Stimulated activated naive CD8-positive, alpha-beta T cell treated with anti-CD3 and anti-CD28 coated beads, Interleukin-15, Interleukin-2, amounts not matched to agents 100 U/mL and 50 U/mL, for 24 hours (primary cell): ENCODE results near the gene COG4.
"Not testable (repeated sequence)": the region's sequence is repeated elsewhere in the genome, so short reads cannot be mapped to it uniquely, and the experiment has no call there.

Experiments used
- ATAC-seq: fragments of 150-1000 bp; cut with Tn5 transposase; one replicate; pipeline ENCODE4 v1.10.0; 2021
- DNase-seq: peaks from one replicate; pipeline ENCODE4 v3.0.0; 2021

COG4 gene

DNA sequence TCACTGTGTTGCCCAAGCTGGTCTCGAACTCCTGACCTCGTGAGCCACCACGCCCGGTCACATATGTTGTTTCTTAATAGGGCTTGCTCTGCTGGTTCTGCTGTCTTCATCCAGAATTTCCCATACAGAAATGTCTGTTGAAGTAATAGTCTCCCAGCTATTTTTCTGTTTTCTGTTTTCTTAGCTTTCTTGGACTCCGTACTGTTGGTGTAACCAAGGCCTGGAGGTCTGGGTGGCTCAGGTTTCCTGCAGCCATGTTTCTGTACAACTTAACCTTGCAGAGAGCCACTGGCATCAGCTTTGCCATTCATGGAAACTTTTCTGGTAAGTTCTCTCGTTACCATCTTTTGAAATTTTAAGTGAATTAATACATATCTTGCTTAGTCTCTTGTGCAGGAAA, 3.0 kb upstream of the COG4 start:
- ATAC-seq (no peak), DNase-seq (no peak)

- DNase-seq = peak; percentile 16
- ATAC-seq = not testable (repeated sequence)
These were observed 1.1 kb upstream of the COG4 start for GRCh38 chr16:70524399-70524825.

GRCh38 chr16:70523743-70524398, 517 bp upstream of the COG4 start, which contains the start of gene SF3B3:
TSS of gene SF3B3 (plus strand) at chr16:70523816. CDS start at chr16:70526657, 2,841 bp downstream.
- ATAC-seq (peak; percentile 65), DNase-seq (peak; percentile 73)

DNA sequence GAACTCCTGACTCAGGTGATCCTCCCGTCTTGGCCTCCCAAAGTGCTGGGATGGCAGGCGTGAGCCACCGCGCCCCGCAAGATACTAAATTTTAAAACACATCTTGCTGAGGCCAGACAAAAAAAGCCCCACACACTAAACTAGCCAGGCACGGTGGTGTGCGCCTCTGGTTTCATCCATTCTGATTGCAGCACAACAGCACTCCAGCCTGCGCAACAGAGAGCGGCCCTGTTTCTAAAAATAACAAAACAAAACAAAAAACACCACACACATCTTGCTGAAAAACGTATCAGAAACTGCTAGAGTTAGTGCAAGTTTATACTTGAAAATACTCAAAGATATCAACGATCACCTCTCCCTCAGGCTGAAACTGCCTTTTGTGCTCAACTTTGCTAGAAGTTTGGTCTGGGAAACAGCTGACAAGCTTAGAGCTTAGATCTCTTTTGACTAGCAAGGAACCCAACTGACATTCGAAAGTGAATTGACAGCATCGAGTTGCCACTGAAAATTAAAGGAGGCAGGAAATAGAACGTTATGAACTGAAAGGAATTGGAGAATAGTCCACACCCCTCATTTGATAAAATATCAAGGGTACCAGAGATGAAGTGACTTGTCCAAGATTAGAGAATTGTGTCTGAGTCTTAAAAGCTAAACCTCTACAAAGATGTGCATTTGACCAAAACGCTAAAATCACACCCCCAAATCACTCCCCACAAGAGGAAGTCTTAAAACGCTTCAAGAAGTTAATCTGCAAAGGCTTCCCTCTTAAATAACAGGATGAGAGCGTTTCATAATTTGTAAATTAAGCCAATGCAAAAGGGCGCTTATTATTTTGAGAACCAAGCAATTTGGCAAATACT, 908 bp downstream of the COG4 start:
- DNase-seq = no peak

DNA sequence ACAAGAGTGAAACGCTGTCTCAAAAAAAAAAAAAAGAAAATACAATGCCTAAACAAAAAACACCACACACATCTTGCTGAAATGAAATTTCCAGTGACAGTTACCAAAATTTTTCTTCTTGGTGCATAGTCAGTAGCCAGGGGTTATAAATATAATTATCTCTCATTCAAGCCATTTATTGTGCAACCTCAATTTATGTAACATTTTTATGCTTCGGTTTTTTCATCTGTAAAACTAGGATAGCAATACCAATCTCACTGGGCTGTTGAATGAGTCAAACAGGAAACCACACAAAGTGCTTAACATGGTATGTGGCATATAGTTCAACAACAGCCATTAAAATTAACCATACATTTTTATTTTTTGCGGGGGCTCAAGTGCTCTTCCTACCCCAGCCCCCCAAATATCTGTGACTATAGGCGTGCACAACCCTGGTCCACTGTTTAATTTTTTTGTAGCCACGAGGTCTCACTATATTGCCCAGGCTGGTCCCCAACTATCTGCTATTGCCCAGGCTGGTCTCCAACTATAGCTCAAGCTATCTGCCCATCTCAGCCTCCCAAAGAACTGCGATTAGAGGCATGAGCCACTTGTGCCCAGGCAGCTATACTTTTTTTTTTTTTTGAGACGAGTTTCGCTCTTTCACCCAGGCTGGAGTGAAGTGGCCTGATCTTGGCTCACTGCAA, 2.6 kb downstream of the COG4 start:
- ATAC-seq (peak; percentile 47), DNase-seq (no peak)

More for the DNA sequence above, 908 bp downstream of the COG4 start:
- ATAC-seq = no peak

GRCh38 chr16:70512456-70512855, 10.9 kb downstream of the COG4 start:
- no peak for ATAC-seq
- no peak for DNase-seq

DNA sequence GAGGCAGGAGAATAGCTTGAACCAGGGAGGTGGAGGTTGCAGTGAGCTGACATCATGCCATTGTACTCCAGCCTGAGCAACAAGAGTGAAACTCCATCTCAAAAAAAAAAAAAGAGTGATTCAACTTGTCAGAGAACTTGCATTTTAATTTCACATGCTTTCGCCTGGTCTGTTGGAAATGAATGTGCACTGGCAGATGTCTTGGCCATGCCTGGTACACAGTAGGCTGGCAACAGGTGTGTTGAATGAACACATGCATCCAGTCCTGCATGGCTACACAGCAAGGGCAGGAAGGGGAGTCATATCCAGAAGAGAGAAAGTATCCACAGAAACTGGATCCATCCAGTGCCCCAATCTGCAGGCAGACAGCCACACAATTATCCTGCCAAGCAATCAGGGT, 11.5 kb downstream of the COG4 start:
- no peak for ATAC-seq

GRCh38 chr16:70510216-70510615, 13.1 kb downstream of the COG4 start:
- ATAC-seq (no peak), DNase-seq (no peak)

More for the DNA sequence above, 11.5 kb downstream of the COG4 start:
- DNase-seq = no peak

GRCh38 chr16:70508752-70509151, 14.6 kb downstream of the COG4 start:
- no peak for DNase-seq
- no peak for ATAC-seq

DNA sequence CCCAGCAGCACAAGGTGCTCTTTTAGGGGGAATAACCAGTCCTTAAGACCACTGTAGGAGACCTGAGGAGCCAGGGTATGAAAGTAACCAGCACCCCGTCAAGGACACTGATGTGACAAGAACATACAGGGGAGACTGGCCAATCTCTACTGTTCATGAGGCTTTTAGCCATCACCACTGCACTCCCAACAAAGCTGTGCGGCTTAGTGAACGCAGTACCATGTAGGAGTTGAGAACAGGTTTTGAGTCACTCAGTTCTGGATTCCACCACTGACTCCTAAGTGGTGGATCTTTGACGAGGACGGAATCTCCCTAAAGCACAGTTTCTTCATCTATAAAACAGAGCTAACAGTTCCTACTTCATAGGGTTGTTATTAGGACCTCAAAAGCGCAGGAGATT, 26.8 kb downstream of the COG4 start:
- no peak for DNase-seq
- ATAC-seq = peak; percentile 75

DNA sequence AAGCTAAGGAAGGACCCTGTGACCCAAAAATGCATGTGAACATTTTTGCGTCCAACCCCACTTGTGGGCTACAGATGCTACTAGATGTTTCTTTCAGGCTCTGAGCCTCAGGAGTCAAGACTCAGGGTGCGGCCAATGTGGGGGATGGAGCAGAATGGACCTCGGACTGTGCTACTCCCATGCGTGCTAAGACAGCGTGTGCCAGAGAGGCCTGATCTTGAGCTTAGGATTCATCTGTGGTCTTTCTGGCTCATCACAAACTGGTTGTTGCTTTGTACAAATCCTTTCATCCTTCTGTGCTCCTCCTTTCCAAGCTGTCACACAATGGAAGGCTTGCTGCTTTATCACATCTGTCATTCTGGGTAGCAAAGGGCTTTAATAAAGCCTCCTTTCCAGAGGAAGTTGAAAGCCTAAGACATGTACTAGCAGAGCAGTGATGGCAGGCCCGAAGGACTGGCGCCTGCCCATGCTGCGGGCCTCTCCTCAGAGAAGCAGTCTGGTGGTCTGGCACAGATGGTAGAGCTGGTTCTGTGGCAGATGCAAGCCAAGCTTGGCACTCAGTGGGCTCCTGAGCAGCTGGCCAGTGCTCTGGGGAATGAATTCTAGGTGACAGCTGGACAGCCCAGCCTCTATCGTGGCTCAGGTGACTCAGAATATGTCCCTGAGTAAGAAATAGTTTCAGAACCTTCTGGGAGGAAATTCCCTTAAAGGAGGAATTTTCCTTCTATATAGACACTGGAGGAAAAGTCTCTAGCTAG, 27.8 kb downstream of the COG4 start:
- no peak for ATAC-seq

GRCh38 chr16:70494777-70495176, 28.6 kb downstream of the COG4 start:
- no peak for DNase-seq
- no peak for ATAC-seq

More for the DNA sequence above, 27.8 kb downstream of the COG4 start:
- no peak for DNase-seq

DNA sequence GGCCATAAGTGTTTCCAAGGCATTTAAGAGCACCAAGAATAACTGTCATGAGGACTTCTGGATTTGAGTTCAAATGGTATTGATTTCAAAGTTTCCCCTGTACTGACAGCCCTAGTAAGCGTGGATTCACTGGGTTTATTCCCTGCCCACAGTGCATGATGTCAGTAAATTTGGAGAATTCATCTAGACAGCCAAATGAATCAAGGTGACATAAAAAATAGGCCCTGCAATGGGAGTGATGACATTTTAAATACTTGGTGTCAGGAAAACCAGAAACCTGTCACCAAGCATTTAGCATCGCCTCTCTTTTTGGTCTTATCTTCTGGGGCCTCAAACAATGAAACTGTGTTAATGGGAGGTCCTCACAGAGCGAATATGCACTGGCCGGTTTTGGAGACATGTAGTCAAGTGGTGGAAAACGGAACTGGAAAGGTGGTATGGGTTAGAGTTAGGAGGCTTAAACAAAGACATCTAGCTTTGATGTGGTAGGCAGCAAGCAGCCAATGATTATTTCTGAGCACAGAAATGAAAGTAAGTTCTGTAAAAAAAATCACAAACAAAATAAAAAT, 29.1 kb downstream of the COG4 start:
- ATAC-seq = peak; percentile 65
- no peak for DNase-seq

GRCh38 chr16:70493802-70494201, 29.6 kb downstream of the COG4 start:
- ATAC-seq (no peak), DNase-seq (no peak)

DNA sequence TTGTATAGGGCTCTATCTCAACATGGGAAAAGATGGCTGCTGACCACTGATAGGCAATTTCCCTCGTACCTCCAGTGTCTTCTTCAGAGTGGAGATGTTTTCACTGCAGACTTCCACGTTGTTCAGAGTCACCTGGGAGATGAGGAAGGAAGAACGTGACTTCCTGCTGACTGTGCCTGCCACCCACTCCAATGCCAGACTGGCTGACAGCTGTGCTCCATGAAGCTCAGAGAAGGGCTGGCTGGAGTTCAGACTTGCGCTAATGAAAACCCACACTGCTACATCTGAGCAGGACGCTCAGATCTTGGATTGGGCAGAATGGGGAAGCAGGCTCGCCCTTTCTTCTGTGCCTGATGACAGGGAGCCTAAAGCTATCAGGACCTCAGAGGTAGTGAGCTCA, 33.1 kb downstream of the COG4 start:
- DNase-seq (no peak), ATAC-seq (no peak)

DNA sequence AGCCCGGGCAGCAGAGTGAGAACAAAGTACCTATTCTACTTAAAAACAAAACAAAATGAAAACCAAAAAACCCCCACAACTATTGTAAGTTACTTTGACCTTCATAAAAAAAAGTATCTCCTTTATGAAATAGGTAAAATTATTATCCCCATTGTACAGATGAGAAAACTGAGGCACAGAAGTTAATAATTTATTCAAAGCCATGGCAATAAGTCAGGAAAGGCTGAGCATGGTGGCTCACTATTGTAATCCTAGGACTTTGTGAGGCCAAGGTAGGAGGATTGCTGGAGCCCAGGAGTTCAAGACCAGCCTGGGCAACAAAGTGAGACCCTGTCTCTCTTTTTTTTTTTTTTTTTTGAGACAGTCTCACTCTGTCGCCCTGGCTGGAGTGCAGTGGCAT, 38.5 kb downstream of the COG4 start:
- ATAC-seq (no peak), DNase-seq (no peak)

- ATAC-seq = peak; percentile 15
- no peak for DNase-seq
These were observed 39.9 kb downstream of the COG4 start for GRCh38 chr16:70483426-70483825.

DNA sequence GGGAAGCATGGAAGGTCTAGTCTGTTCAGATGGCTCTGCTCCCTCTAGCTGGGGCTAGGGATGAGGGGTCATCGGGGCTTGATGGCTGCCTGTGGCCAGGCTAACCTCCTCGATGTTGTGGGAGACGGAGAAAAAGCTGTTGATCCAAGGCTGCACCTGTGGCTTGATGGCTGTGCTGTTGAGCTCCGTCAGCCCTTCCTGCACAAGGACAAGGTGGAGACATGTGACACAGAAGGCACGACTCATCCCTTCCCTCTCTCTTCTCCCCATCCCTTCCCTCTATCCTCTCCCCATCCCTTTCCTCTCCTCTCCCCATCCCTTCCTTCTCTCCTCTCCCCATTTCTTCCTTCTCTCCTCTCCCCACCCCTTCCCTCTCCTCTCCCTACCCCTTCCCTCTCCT, 40.7 kb downstream of the COG4 start:
- ATAC-seq = no peak
- DNase-seq = no peak

DNA sequence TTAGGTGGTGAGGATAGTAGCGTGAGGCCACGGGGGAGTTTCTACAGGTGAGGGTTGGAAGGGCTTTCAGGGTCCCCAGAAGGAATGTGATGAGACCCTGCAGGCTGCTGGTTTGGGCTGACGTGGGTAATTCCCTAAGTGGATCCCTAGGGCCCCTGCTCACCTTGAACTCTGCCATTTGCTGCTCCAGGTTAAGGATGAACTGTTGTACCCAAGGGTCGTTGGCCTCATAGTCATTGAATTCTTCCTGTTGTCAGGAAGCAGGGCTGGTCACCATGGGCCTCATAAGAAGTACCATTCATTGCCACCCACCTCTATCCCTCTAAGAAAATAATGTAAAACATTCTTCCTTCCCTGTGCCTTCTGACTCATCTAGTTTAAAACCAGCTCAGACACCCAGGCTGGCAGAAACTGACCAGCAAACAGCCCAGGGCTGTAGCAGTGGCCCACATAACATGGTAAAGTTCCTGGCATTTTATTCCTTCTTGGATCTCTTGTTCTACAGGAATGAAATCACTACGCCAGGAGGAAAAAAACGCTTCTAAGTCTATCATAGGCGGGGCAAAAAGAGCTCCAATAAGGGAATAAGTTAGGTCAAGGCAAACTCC, 41.3 kb downstream of the COG4 start:
- DNase-seq = no peak
- ATAC-seq = no peak

GRCh38 chr16:70480127-70481105, 42.9 kb downstream of the COG4 start:
- DNase-seq (no peak), ATAC-seq (no peak)
